ENCODE results near the gene SND1.

DNA sequence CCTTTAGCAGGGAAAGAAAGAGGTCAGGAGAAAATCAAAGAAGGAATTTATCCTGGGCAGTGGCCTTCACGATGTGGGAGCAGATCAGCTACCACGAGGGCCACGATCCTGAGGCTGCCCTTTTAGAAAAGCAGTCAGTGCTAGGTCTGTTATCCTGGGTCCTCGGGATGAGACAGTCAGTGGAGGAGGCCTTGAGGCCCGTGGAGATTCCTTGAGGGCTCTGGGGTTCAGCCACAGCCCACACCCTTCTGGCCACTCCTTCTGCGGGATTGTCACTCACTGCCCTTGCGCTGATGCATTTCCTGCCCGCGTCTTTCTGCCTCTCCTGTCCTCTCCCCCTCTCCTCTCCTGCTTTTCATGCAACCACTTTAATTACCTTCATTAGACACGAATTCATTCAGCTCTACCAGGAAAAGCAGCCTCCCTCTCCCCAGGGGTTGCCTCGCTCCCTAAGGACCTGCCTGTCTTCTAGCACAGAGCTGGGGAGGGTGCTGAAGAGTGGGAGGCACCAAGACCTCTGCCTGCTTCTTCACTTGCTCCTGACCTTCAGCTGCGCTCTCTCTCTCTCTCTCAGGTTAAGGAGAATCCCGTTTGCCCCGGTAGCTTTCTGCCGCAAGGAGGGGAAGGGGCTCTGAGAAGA is 421.8 kb downstream of the SND1 start:
- no peak for TF ChIP-seq GABPA (IDR thresholded peaks at IDR 0.05; ENCODE audit: low read depth)
- no peak for TF ChIP-seq EGR1 (IDR thresholded peaks at IDR 0.05; ENCODE audit: borderline replicate concordance in 1 of 2, low read depth in 2 of 2, low read length in 2 of 2)

Measured in GM12878 (cell line).